Thoracic aorta (tissue), 2 donors: ENCODE results near the gene BOLA3. TPM values are rescaled to one million over a fixed set of nuclear protein-coding genes. Genes with fewer than 3 reads are reported as not detected.

Experiments used
- ATAC-seq: fragments of 150-250 bp; one replicate; pipeline ENCODE4 v1.8.0; 2017; ENCODE audit warnings: low read depth; ENCODE audit not compliant: insufficient number of reproducible peaks, low FRiP score
- DNase-seq: peaks from one replicate; pipeline ENCODE4 v3.0.0-alpha.2; 2020; ENCODE audit warnings: low spot score
- H3K27ac ChIP-seq, 2 donors: fragments of 200-600 bp; sonication (generic); 1 replicate in 1 of 2; 2 replicates in 1 of 2; pipeline ENCODE4 v1.5.1; 2016; ENCODE audit warnings: mild to moderate bottlenecking in 2 of 2, moderate library complexity in 2 of 2
- H3K27me3 ChIP-seq: fragments of 200-600 bp; sonication (generic); replicated peaks from 2 replicates; pipeline ENCODE4 v1.6.0; 2016; ENCODE audit warnings: mild to moderate bottlenecking; ENCODE audit not compliant: insufficient read depth
- H3K36me3 ChIP-seq: fragments of 200-600 bp; sonication (generic); one replicate; pipeline ENCODE4 v1.5.1; 2016
- H3K4me1 ChIP-seq, 2 donors: fragments of 200-600 bp; sonication (generic); 1 replicate in 1 of 2; 2 replicates in 1 of 2; pipeline versions ENCODE4 v1.5.1 to v1.6.0; 2016; ENCODE audit warnings: low read depth in 2 of 2, mild to moderate bottlenecking in 1 of 2; ENCODE audit not compliant: control insufficient read depth in 1 of 2
- H3K4me3 ChIP-seq: fragments of 200-600 bp; sonication (generic); 2 replicates; pipeline ENCODE4 v1.5.1; 2016; ENCODE audit warnings: mild to moderate bottlenecking
- H3K9me3 ChIP-seq: fragments of 200-600 bp; sonication (generic); 2 replicates; pipeline ENCODE4 v1.5.1; 2016
- CTCF ChIP-seq: fragments of 200-600 bp; sonication (generic); IDR thresholded peaks from one replicate; pipeline ENCODE4 v1.5.1; 2019; ENCODE audit warnings: antibody characterized with exemption
- total RNA-seq, 2 donors: library from RNA; depleted of rRNA; stranded (reverse); fragments of >200 nt; gene quantifications; one replicate each; pipeline versions ENCODE4 v1.1.0 to v1.2.3, GENCODE V29; 2016

Gene BOLA3
- total RNA-seq, 2 donors from 2014 or later, result 17.2 to 21.1 TPM

- peak; percentile 47 for TF ChIP-seq CTCF
- Histone ChIP-seq H3K36me3 (no peaks in the 10 kb centered on the region), H3K27me3 (no peaks in the 10 kb centered on the region), H3K9me3 (peaks cover 3% of the 10 kb centered on the region), H3K27ac (peak overlapping the region; percentile 94), H3K4me1 (peaks cover 0 to 5% of the 10 kb centered on the region in 2 donors), H3K4me3 (peak overlapping the region; percentile 96)
- ATAC-seq (peak; percentile 92), DNase-seq (peak; percentile 51)
These were observed 27.5 kb downstream of the BOLA3 start for GRCh38 chr2:74119912-74120825.

- Histone ChIP-seq H3K9me3 (peaks cover 3% of the 10 kb centered on the region), H3K4me1 (peaks cover 0 to 5% of the 10 kb centered on the region in 2 donors), H3K27ac (no peak overlapping the region), H3K36me3 (no peaks in the 10 kb centered on the region), H3K27me3 (no peaks in the 10 kb centered on the region), H3K4me3 (peak overlapping the region; percentile 96)
- DNase-seq (no peak), ATAC-seq (no peak)
- TF ChIP-seq CTCF, result no peak
These were observed 28.4 kb downstream of the BOLA3 start for GRCh38 chr2:74119339-74119738.

GRCh38 chr2:74111380-74111779 is 36.3 kb downstream of the BOLA3 start:
- no peak for DNase-seq
- Histone ChIP-seq H3K27ac (no peak overlapping the region), H3K36me3 (no peaks in the 10 kb centered on the region), H3K27me3 (no peaks in the 10 kb centered on the region), H3K9me3 (no peaks in the 10 kb centered on the region), H3K4me3 (no peak overlapping the region), H3K4me1 (no peaks in the 10 kb centered on the region)
- no peak for TF ChIP-seq CTCF
- no peak for ATAC-seq

- Histone ChIP-seq H3K27ac (no peak overlapping the region), H3K9me3 (no peaks in the 10 kb centered on the region), H3K4me1 (no peaks in the 10 kb centered on the region), H3K36me3 (no peaks in the 10 kb centered on the region), H3K27me3 (no peaks in the 10 kb centered on the region), H3K4me3 (no peak overlapping the region)
- no peak for TF ChIP-seq CTCF
- DNase-seq (no peak), ATAC-seq (no peak)
These were observed 37.2 kb downstream of the BOLA3 start for GRCh38 chr2:74110537-74110936.

- no peaks in the 10 kb centered on the region for H3K36me3 ChIP-seq
- no peak for ATAC-seq
- no peak overlapping the region for H3K27ac ChIP-seq
- DNase-seq, result no peak
- no peaks in the 10 kb centered on the region for H3K9me3 ChIP-seq
- no peaks in the 10 kb centered on the region for H3K4me1 ChIP-seq
- H3K27me3 ChIP-seq, result no peaks in the 10 kb centered on the region
- no peak for TF ChIP-seq CTCF
- no peak overlapping the region for H3K4me3 ChIP-seq
These were observed 38.2 kb downstream of the BOLA3 start for GRCh38 chr2:74109551-74109950.
